ENCODE results near the gene RAI1. TPM values are rescaled to one million over a fixed set of nuclear protein-coding genes. Genes with fewer than 3 reads are reported as not detected.

The RAI1 gene
- total and polyA plus RNA-seq, 2 of the 13 experiments (the other 11 are each of a cell fraction or from before 2014, with no cell fraction given): 3.4 to 5.2 TPM

DNA sequence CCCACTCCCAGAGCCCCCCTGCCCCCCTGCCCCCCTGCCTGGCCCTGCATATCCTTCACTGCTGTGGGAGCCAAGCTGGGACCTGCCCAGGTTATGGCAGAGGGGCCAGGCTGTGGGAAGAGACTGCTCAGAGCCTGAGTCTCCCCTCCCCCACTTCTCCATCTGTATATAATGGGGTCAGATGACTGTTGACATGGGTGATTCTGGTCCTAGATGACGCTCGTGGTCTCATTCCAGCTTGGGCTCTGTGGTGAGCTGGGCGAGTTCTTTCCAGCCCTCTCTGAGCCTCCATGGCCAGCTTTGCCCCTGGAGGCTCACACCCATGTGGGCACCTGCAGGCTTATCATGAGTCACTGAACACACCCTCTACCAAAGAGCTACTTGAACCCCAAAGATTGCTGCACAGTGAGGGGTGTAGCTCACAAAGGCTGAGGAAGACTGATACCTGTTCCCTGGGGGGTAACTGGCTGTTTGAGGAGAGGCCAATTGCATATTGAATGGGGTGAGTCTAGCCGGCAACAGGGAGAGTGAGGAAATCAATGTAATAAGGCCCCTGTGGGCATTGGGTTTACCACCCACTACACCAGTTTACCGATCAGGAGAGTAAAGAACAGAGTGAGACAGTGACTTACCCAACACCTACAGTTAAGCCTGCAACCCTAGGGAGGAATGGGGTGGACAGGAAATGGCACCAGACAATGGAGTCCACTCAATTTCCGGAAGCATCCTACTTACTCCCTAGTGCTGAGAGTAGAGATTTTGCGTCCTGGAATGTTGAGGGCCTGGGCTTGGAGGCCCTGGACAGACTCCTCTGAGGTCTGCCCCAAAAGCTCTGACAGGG lies 159.7 kb downstream of the RAI1 start:
- FAIRE-seq (peak; percentile 30), DNase-seq (ENCODE audit: low spot score) (peak; percentile 35), ATAC-seq (no peak)
- peaks cover 6% of the 10 kb centered on the region for H3K79me2 ChIP-seq (ENCODE audit: insufficient read depth, low read length)
- peak overlapping the region; percentile 97 for H3K4me2 ChIP-seq (ENCODE audit: low read depth, low read length)
- H3K27ac ChIP-seq (ENCODE audit: extremely low read length, insufficient read depth, low read length): peak overlapping the region; percentile 90
- H3K27me3 ChIP-seq (ENCODE audit: control insufficient read depth in 1 of 2, insufficient read depth in 2 of 2, low read length in 2 of 2): no peaks in the 10 kb centered on the region; a peak in 2 of 5 replicates
- H3K36me3 ChIP-seq (replicated peaks in 1 of 2; ENCODE audit: control insufficient read depth in 1 of 2, insufficient read depth in 2 of 2, low read length in 2 of 2): no peaks in the 10 kb centered on the region
- H3K9ac ChIP-seq (ENCODE audit: insufficient read depth, low read depth, low read length): peak overlapping the region; percentile 83
- no TSS peak for BruUV-seq (replicated peaks)
- peak overlapping the region; percentile 51 to 66 (median 61); a peak in 5 of 6 replicates for H3K4me3 ChIP-seq (replicated peaks in 1 of 3; ENCODE audit: insufficient read depth in 1 of 3, low read depth in 2 of 3, low read length in 3 of 3)
- ChIA-PET POLR2A (interaction anchor here (0.9 to 2.8 kb wide), 10 partner anchors 8 to 147 kb away, joined by 3 to 17 read pairs (median 4); no protein-coding TSS in a partner anchor), CTCF (ENCODE audit: low intra/inter-chr PET ratio, low total read pairs) (no interaction called here)
- H3K9me3 ChIP-seq (ENCODE audit: low read length): no peaks in the 10 kb centered on the region
- 0 out of 2 replicates have a peak, but pooled peaks cover under 1% of the 10 kb centered on the region for H4K20me1 ChIP-seq (ENCODE audit: insufficient read depth, low read length)
- WGBS (ENCODE audit: low lambda C conversion rate): 10% methylated on average over 7 of the region's 7 CpGs
- peaks cover 73% of the 10 kb centered on the region for H3K4me1 ChIP-seq (ENCODE audit: insufficient read depth, low read length)
- intact Hi-C loops (cut with micrococcal nuclease; ENCODE audit: unreplicated experiment): no loop called here
- in situ Hi-C loops (cut with HindIII; ENCODE audit: extremely low pct_ligation_motif_present, low pct_unique_long_range_greater_than_20kb): no loop called here
- no peak overlapping the region for H2AFZ ChIP-seq (ENCODE audit: low read length)
- TF ChIP-seq NFKB2 (CRISPR knock-in tag; IDR thresholded peaks at IDR 0.05; ENCODE audit: borderline replicate concordance) (no peak), ZNF367 (CRISPR knock-in tag; IDR thresholded peaks at IDR 0.05; ENCODE audit: borderline replicate concordance) (no peak), HDAC2 (CRISPR knock-in tag; IDR thresholded peaks at IDR 0.05) (0 out of 2 replicates have a peak, but pooled peaks have one; percentile 33), KDM5B (CRISPR knock-in tag; IDR thresholded peaks at IDR 0.05; ENCODE audit: borderline replicate concordance) (peak; percentile 15; the same call in 1 of the 2 replicates), ZNF24 (IDR thresholded peaks at IDR 0.05) (no peak), ZNF335 (CRISPR knock-in tag; IDR thresholded peaks at IDR 0.05) (peak; percentile 31; the same call in 1 of the 2 replicates), CREB1 (IDR thresholded peaks at IDR 0.05) (no peak), CREB1 (CRISPR knock-in tag; IDR thresholded peaks at IDR 0.05) (no peak), BORCS8-MEF2B (CRISPR knock-in tag; IDR thresholded peaks at IDR 0.05) (no peak), MED1 (CRISPR knock-in tag; IDR thresholded peaks at IDR 0.05) (0 out of 2 replicates have a peak, but pooled peaks have one; percentile 36), TP53 (CRISPR knock-in tag; conservative IDR thresholded peaks at IDR 0.05) (0 out of 2 replicates have a peak, but pooled peaks have one; percentile 28), ZNF205 (CRISPR knock-in tag; IDR thresholded peaks at IDR 0.05) (no peak), POLR2A (IDR thresholded peaks at IDR 0.05; ENCODE audit: insufficient read depth in 1 of 2, low read depth in 2 of 2, low read length in 2 of 2) (peak in 1 of 2 experiments; percentile 30; a peak in 2 of 4 replicates), ZNF768 (CRISPR knock-in tag; IDR thresholded peaks at IDR 0.05) (peak; percentile 53; the same call in 1 of the 2 replicates), ZNF644 (CRISPR knock-in tag; IDR thresholded peaks at IDR 0.05; ENCODE audit: low read depth) (peak; percentile 30; the same call in 1 of the 2 replicates), ZNF138 (CRISPR knock-in tag; IDR thresholded peaks at IDR 0.05; ENCODE audit: low read depth) (0 out of 2 replicates have a peak, but pooled peaks have one; percentile 36), AKAP8 (CRISPR knock-in tag; IDR thresholded peaks at IDR 0.05) (no peak), KDM2A (CRISPR knock-in tag; IDR thresholded peaks at IDR 0.05; ENCODE audit: borderline replicate concordance, low read depth) (0 out of 2 replicates have a peak, but pooled peaks have one; percentile 14)
- TF ChIP-seq, protein P1, sequence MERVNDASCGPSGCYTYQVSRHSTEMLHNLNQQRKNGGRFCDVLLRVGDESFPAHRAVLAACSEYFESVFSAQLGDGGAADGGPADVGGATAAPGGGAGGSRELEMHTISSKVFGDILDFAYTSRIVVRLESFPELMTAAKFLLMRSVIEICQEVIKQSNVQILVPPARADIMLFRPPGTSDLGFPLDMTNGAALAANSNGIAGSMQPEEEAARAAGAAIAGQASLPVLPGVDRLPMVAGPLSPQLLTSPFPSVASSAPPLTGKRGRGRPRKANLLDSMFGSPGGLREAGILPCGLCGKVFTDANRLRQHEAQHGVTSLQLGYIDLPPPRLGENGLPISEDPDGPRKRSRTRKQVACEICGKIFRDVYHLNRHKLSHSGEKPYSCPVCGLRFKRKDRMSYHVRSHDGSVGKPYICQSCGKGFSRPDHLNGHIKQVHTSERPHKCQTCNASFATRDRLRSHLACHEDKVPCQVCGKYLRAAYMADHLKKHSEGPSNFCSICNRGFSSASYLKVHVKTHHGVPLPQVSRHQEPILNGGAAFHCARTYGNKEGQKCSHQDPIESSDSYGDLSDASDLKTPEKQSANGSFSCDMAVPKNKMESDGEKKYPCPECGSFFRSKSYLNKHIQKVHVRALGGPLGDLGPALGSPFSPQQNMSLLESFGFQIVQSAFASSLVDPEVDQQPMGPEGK (CRISPR knock-in tag; IDR thresholded peaks at IDR 0.05): 0 out of 2 replicates have a peak, but pooled peaks have one; percentile 5
- TF ChIP-seq, protein P2, sequence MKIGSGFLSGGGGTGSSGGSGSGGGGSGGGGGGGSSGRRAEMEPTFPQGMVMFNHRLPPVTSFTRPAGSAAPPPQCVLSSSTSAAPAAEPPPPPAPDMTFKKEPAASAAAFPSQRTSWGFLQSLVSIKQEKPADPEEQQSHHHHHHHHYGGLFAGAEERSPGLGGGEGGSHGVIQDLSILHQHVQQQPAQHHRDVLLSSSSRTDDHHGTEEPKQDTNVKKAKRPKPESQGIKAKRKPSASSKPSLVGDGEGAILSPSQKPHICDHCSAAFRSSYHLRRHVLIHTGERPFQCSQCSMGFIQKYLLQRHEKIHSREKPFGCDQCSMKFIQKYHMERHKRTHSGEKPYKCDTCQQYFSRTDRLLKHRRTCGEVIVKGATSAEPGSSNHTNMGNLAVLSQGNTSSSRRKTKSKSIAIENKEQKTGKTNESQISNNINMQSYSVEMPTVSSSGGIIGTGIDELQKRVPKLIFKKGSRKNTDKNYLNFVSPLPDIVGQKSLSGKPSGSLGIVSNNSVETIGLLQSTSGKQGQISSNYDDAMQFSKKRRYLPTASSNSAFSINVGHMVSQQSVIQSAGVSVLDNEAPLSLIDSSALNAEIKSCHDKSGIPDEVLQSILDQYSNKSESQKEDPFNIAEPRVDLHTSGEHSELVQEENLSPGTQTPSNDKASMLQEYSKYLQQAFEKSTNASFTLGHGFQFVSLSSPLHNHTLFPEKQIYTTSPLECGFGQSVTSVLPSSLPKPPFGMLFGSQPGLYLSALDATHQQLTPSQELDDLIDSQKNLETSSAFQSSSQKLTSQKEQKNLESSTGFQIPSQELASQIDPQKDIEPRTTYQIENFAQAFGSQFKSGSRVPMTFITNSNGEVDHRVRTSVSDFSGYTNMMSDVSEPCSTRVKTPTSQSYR (CRISPR knock-in tag; IDR thresholded peaks at IDR 0.05; ENCODE audit: borderline replicate concordance): peak; percentile 85

All from HepG2 (cell line).